ENCODE measurements around the gene H2BK1. TPM values are rescaled to one million over a fixed set of nuclear protein-coding genes. Genes with fewer than 3 reads are reported as not detected.

The H2BK1 gene
- total RNA-seq, 1 experiment from 2014 or later, result 0.69 TPM

DNA sequence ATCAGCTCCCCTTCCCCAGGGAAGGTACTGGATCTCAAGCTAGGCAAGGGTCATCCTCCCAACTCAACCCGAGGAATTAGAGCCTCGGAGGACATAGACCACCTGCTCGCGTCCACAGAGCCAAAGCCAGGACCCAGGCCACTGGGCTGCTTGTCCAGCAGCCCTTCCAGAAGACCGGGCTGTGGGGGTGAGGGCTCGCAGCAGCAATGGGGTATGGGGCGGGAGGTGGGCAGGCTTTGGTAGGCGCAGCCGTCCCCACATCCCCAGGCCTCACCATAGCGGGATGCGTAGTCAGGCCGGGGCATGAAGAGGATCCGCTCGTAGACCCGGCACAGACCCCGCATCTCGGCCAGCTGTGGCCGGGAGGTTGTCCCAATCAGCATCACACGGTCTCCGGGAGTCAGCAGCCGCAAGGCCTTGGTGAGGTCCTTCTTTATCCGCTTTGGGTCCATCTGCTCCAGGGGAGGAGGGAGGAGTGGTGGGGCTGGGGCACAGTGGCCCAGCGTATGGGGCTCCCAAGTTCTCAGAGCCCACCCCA lies 18.2 kb downstream of the H2BK1 start:
- ChIA-PET CTCF (no interaction called here), POLR2A (no interaction called here), RAD21 (ENCODE audit: low non-redundant PET in 1 of 2, low total read pairs in 2 of 2, uncharacterized antibody in 2 of 2, unreplicated experiment in 2 of 2) (no interaction called here)
- no peaks in the 10 kb centered on the region for H3K79me2 ChIP-seq (ENCODE audit: insufficient read depth, low read length)
- no peaks in the 10 kb centered on the region for H3K36me3 ChIP-seq (ENCODE audit: control insufficient read depth in 1 of 2, insufficient read depth in 2 of 2, low read length in 2 of 2)
- H3K27ac ChIP-seq (ENCODE audit: low read depth, low read length), result no peak overlapping the region
- ATAC-seq, result no peak
- no peak overlapping the region for H2AFZ ChIP-seq (ENCODE audit: low read depth, low read length, poor library complexity, severe bottlenecking)
- no peaks in the 10 kb centered on the region for H3K9me3 ChIP-seq (ENCODE audit: control insufficient read depth in 1 of 2, insufficient read depth in 1 of 2, low read depth in 1 of 2, low read length in 2 of 2)
- no peaks in the 10 kb centered on the region for H3K4me1 ChIP-seq (ENCODE audit: control insufficient read depth in 1 of 2, insufficient read depth in 2 of 2, low read length in 2 of 2)
- H3K9me2 ChIP-seq (ENCODE audit: insufficient read depth), result no peaks in the 10 kb centered on the region
- no peak overlapping the region for H3K4me2 ChIP-seq (ENCODE audit: low read length)
- peaks cover 18% of the 10 kb centered on the region; the same call in 1 of the 2 replicates for H3K27me3 ChIP-seq (ENCODE audit: insufficient read depth, low read length)
- intact Hi-C loops (cut with micrococcal nuclease), result no loop called here
- no peak for DNase-seq (ENCODE audit: low read depth, low spot score)
- TF ChIP-seq SIN3A (IDR thresholded peaks at IDR 0.05; ENCODE audit: low read depth) (no peak), RAD21 (IDR thresholded peaks at IDR 0.05; ENCODE audit: low read depth) (no peak), ELF1 (IDR thresholded peaks at IDR 0.05; ENCODE audit: borderline replicate concordance, low read depth) (no peak), CEBPB (IDR thresholded peaks at IDR 0.05; ENCODE audit: low read depth) (no peak), EZH2 (IDR thresholded peaks at IDR 0.05) (no peak), ZFX (IDR thresholded peaks at IDR 0.05) (no peak), ATF3 (IDR thresholded peaks at IDR 0.05) (no peak), CBX3 (IDR thresholded peaks at IDR 0.05; ENCODE audit: low read depth) (no peak), YY1 (IDR thresholded peaks at IDR 0.05; ENCODE audit: extremely low read depth, insufficient replicate concordance, low read depth, low read length) (no peak), SP1 (IDR thresholded peaks at IDR 0.05; ENCODE audit: low read depth) (no peak), JUND (IDR thresholded peaks at IDR 0.05) (no peak), CTCF (IDR thresholded peaks at IDR 0.05 in 2 of 3, conservative IDR thresholded peaks at IDR 0.05 in 1 of 3; ENCODE audit: borderline replicate concordance in 1 of 3, insufficient read depth in 1 of 3, low read depth in 2 of 3, low read length in 2 of 3) (no peak), MAX (IDR thresholded peaks at IDR 0.05) (no peak), EGR1 (IDR thresholded peaks at IDR 0.05; ENCODE audit: low read depth) (no peak), EZH2phosphoT487 (IDR thresholded peaks at IDR 0.05; ENCODE audit: borderline replicate concordance) (no peak), TCF7L2 (IDR thresholded peaks at IDR 0.05; ENCODE audit: borderline replicate concordance, extremely low read depth, insufficient read depth, insufficient read length) (no peak)
- no peaks in the 10 kb centered on the region for H4K20me1 ChIP-seq (ENCODE audit: insufficient read depth)
- BruUV-seq (replicated peaks), result no TSS peak
- no peak overlapping the region for H3K9ac ChIP-seq (ENCODE audit: low read length)
- no peak overlapping the region for H3K4me3 ChIP-seq (replicated peaks in 1 of 2; ENCODE audit: low read depth in 1 of 2, low read length in 2 of 2)

All from HCT116 (cell line).